ENCODE data around the gene DBF4B. TPM values are rescaled to one million over a fixed set of nuclear protein-coding genes. Genes with fewer than 3 reads are reported as not detected.
"Not testable (repeated sequence)": the region's sequence is repeated elsewhere in the genome, so short reads cannot be mapped to it uniquely, and the experiment has no call there.

The DBF4B gene
- total and polyA plus RNA-seq, 5 experiments from 2014 or later, result 0.55 to 9.2 (median 1.2) TPM

DNA sequence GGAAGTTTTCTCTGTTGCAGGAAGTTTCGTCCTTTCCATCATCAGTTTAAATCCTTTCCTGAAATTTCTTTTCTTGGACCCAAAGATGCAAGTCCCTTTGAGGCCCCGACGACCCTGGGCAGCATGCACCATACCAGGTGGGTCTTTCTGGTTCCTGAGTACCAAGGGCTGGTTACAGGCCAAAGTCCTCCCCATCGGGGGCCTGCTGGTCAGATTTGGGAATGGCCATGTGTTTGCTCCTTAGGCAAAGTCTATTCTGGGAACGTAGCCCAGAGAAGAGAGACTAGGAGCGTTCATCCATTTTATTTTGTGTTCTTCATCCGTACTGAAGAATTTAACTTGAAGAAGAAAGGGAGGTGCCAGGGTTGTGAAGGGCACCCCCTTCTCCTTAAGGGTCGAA, 32.9 kb downstream of the DBF4B start:
- ATAC-seq (no peak), DNase-seq (peak in 1 of 10 donors; percentile 23)
- POLR2A ChIA-PET, result no interaction called here
- no peak overlapping the region for H3K4me3 Mint-ChIP-seq
- no peaks in the 10 kb centered on the region for H3K4me1 Mint-ChIP-seq
- H3K36me3 Mint-ChIP-seq, result peaks cover 0 to 2% (median 0%) of the 10 kb centered on the region in 3 donors
- no peaks in the 10 kb centered on the region for H3K9me3 Mint-ChIP-seq
- H3K27me3 Mint-ChIP-seq, result no peaks in the 10 kb centered on the region
- no peak overlapping the region for H3K27ac Mint-ChIP-seq

DNA sequence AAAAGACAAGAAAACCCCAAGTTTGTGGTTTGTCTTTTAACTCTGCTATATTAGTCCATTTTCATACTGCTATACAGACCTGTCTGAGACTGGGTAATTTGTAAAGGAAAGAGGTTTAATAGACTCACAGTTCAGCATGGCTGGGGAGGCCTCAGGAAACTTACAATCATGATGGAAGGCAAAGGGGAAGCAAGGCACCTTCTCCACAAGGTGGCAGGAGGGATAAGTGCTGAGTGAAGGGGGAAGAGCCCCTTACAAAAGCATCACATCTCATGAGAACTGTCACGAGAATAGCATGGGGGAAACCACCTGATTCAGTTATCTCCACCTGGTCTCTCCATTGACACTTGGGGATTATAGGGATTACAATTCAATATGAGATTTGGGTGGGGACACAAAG, 36.8 kb downstream of the DBF4B start:
- no peak for ATAC-seq
- no peaks in the 10 kb centered on the region for H3K27me3 Mint-ChIP-seq

DNA sequence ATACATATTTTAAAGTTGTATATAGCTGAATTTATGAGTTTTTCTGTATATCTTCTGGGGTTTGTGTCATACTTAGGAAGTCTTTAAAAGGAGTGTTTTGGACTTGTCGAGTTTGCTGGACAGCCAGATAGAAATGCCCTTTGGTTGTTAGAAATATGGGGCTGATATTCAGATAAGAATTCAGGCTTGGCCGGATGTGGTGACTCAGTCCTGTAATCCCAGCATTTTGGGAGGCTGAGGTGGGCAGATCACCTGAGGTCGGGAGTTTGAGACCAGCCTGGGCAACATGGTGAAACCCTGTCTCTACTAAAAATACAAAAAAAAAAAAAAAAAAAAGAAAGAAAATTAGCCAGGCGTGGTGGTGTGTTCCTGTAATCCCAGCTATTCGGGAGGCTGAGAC, 37.3 kb downstream of the DBF4B start:
- H3K27ac Mint-ChIP-seq, H3K36me3 Mint-ChIP-seq, H3K4me1 Mint-ChIP-seq, ATAC-seq, H3K4me3 Mint-ChIP-seq, H3K9me3 Mint-ChIP-seq, H3K27me3 Mint-ChIP-seq, DNase-seq: not testable (repeated sequence)
- POLR2A ChIA-PET, result interaction anchor here (0.7 kb wide), 1 partner anchor 746 kb away, joined by 7 read pairs; no protein-coding TSS in a partner anchor

More for the DNA sequence above, 36.8 kb downstream of the DBF4B start:
- H3K9me3 Mint-ChIP-seq, result no peaks in the 10 kb centered on the region
- peaks cover 0 to 5% (median 4%) of the 10 kb centered on the region in 3 donors for H3K36me3 Mint-ChIP-seq
- H3K4me3 Mint-ChIP-seq, result no peak overlapping the region
- DNase-seq, result no peak
- POLR2A ChIA-PET, result no interaction called here
- peak overlapping the region in 1 of 10 donors; percentile 17 for H3K27ac Mint-ChIP-seq
- no peaks in the 10 kb centered on the region for H3K4me1 Mint-ChIP-seq

DNA sequence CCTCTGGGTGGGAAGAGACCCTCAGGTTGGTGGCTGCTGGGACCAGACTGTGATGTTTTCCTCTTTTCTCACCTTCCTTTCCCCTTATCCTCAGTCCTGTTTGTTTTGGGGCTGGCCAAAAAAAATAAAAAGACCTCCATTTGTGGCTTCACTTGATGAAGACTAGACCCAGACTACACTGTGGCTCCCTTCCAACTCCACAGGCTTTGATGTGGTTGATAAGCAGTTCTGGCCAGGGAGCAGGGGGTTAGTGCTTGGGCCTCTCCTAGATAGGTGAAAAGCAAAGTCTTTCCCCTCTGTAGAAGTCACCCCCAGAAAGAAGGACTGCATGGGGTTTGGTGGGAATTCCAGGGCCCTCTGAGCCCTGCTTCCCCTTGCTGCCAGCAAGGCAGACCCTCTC, 39.1 kb downstream of the DBF4B start:
- POLR2A ChIA-PET, result no interaction called here
- Mint-ChIP-seq H3K4me3 (no peak overlapping the region), H3K27ac (no peak overlapping the region), H3K36me3 (peaks cover 0 to 5% (median 4%) of the 10 kb centered on the region in 3 donors), H3K27me3 (no peaks in the 10 kb centered on the region), H3K9me3 (no peaks in the 10 kb centered on the region), H3K4me1 (no peaks in the 10 kb centered on the region)
- ATAC-seq, result no peak
- no peak for DNase-seq

DNA sequence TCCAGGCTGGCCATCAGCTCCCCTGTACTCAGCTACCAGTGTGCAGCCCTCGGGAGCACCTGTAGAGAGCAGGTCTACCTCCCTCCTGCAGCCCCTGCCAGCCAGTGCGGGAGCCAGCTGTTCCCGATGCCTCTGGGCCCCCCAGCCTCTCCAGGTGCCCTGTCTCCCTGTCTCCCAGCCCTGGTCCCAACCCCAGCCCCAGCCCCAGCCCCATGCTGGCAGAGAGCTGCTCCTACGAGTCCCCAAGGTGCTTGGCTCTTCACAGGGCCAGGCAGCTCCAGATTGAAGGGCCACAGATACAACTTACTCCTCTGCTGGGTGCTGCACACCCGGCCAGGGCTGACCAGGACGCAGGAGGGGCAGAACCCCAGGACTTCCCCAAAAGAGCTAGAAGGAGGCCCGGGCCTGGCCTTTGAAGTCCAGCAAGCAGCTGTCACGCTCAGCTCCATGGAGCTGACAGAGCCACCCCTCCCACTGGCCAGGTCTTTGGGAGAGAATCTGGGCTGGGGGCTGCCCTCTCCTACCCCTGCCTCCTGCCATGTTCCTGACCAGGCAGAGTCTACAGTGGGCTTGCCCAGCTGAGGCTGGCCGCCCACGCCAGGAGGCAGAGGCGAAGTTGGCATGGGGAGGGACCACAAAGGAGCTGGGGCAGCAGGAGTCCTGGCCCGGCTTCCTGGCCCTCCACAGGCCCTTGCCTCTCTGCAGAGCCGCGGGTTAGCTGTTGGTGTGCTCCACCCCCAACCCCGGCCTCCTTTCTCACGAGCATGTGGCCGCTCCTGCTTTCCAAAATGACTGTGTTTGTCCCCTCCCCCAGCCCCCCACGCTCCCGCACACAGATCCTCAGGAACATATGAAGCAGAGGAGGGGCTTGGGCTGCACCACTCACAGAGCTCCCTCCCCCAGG, 40.9 kb downstream of the DBF4B start:
- Mint-ChIP-seq H3K27ac (no peak overlapping the region), H3K27me3 (peaks cover 0 to 3% (median 0%) of the 10 kb centered on the region in 5 donors), H3K4me3 (no peak overlapping the region), H3K4me1 (no peaks in the 10 kb centered on the region), H3K36me3 (peaks cover 0 to 5% (median 2%) of the 10 kb centered on the region in 3 donors), H3K9me3 (no peaks in the 10 kb centered on the region)
- DNase-seq (no peak), ATAC-seq (no peak)
- POLR2A ChIA-PET, result no interaction called here

DNA sequence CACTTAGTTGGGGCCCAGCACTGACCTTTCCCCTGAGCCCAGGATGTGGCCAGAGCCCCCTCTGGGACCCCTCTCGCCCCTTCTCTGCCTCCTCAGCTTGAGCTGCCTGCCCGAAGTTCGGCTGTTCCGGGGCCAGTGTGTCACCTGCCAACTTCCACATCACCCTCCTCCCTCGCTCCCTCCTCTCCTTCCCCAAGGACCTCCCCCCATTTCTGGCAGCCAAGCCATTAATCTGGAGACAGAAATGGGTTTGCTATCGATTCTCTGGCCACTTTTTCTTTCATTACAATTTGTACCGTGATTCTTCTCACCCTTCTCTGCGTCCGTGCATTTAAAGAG, 41.5 kb downstream of the DBF4B start:
- H3K9me3 Mint-ChIP-seq, result no peaks in the 10 kb centered on the region
- peaks cover 0 to 3% (median 0%) of the 10 kb centered on the region in 5 donors for H3K27me3 Mint-ChIP-seq
- H3K4me3 Mint-ChIP-seq, result no peak overlapping the region
- POLR2A ChIA-PET, result no interaction called here
- no peak for DNase-seq
- H3K36me3 Mint-ChIP-seq, result peaks cover 0 to 5% (median 2%) of the 10 kb centered on the region in 3 donors
- no peaks in the 10 kb centered on the region for H3K4me1 Mint-ChIP-seq
- ATAC-seq, result no peak
- H3K27ac Mint-ChIP-seq, result no peak overlapping the region

DNA sequence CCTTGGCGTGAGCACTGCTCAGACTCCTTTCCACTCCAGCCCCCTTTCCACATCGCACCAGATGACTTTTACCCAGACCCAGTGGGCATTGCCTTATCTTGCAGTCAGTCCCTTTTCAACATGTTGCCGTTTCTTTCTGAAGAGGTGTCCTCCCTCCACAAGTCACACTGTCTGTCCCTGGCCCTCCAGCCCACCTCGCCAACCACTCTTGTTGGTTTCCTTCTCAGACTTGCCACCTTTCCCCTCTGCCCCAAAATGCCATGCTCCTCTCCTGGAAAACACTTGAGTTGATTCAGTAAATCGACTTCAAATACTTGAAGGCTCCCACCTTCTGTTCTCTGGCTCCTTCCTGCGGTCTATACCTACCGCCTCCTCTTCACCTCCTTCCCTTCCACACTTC, 42.9 kb downstream of the DBF4B start:
- Mint-ChIP-seq H3K27ac (no peak overlapping the region), H3K27me3 (peaks cover 0 to 3% (median 0%) of the 10 kb centered on the region in 5 donors), H3K9me3 (no peaks in the 10 kb centered on the region), H3K4me3 (no peak overlapping the region), H3K4me1 (no peaks in the 10 kb centered on the region), H3K36me3 (peaks cover 0 to 5% (median 2%) of the 10 kb centered on the region in 3 donors)
- no peak for ATAC-seq
- POLR2A ChIA-PET, result no interaction called here
- no peak for DNase-seq

DNA sequence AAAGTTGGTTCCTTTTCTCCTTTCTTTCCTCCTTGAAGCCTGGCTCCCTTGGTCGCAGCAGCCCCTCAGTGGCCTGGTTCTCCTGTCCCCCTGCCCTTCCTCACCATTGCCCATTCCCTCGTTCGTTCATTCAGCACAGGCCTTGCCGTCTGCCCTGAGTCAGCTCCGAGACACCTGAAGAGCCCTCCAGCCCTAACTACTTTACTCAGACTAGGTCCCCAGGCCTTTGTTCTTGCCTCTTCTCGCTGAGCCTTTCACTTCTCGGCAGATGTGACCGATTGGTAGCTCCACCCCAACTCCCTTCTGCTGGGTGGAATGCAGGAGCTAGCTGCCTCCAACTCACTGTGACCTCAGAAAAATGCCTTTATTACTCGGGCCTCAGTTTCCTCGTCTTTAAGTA, 43.3 kb downstream of the DBF4B start:
- Mint-ChIP-seq H3K4me1 (no peaks in the 10 kb centered on the region), H3K27me3 (peaks cover 0 to 3% (median 0%) of the 10 kb centered on the region in 5 donors), H3K36me3 (peaks cover 0 to 5% (median 2%) of the 10 kb centered on the region in 3 donors), H3K27ac (peak overlapping the region in 2 of 10 donors; percentile 23 to 59), H3K9me3 (no peaks in the 10 kb centered on the region), H3K4me3 (no peak overlapping the region)
- DNase-seq (no peak), ATAC-seq (no peak)
- POLR2A ChIA-PET, result no interaction called here

DNA sequence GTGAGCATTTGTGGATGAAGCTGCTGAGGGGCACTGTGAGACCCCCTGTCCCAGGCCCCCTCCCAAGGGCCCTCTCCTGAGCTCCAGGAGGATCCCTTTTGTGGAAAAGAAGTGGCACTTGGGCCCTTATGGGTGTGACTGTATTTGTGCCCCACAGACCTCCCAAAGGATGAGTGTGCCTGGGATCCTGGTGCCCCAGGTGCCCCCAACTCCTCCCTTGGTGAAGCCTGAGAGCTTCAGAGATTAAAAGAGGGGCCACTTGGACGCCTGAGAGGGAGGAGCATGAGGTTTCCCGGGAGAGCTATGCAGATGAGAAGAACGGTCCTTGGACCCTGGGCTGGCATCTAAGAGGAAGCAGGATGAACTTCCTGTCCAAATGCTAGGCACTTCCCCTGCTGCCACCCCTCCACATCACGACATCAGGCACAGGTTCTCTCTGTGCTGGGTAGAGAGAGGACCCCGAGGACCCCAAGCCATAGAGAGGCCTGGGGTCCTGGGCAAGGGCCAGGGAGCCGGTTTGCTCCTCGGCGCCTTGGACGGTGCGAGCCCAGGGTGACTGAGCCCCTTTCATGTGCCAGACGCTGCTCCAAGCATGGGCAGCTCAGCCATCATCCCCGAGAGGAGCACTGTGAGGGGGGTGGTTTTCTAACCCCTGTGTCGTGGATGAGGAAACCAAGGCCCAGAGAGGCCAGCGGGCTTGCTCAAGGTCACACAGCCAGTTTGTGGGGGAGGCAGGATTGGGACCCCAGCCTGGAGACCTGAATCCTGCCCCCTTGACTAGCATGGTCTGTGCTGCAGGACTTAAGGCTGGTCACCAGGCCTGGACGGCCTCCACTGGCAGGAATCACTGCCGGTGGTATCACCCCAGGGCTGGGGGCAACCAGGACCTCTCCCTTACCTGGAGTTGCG, 44.7 kb downstream of the DBF4B start:
- peaks cover 0 to 3% (median 0%) of the 10 kb centered on the region in 3 donors for H3K36me3 Mint-ChIP-seq
- H3K9me3 Mint-ChIP-seq, result no peaks in the 10 kb centered on the region
- H3K4me1 Mint-ChIP-seq, result peaks cover 0 to 2% (median 0%) of the 10 kb centered on the region in 4 donors
- ATAC-seq (no peak), DNase-seq (no peak)
- POLR2A ChIA-PET, result no interaction called here
- H3K4me3 Mint-ChIP-seq, result no peak overlapping the region
- no peak overlapping the region for H3K27ac Mint-ChIP-seq
- H3K27me3 Mint-ChIP-seq, result peaks cover 0 to 14% (median 11%) of the 10 kb centered on the region in 5 donors

DNA sequence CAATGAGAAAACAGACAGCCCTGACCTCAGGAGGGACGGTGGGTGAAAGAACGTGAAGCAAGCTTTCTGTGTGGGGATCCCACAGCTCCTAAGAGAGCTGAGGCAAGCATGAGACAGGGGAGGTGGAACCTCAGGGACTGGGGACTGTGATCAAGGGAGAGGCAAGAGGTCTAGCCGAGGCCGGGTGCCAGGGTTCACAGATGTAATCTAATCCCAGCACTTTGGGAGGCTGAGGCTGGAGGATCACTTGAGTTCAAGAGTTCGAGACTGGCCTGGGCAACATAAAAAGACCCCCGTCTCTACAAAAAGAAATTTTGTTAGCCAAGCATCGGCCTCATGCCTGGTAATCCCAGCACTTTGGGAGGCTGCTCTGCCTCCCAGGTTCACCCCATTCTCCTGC, 45.8 kb downstream of the DBF4B start:
- no peak for DNase-seq
- H3K9me3 Mint-ChIP-seq, result no peaks in the 10 kb centered on the region
- ATAC-seq, result no peak
- peak overlapping the region in 1 of 10 donors; percentile 26 for H3K4me3 Mint-ChIP-seq
- POLR2A ChIA-PET, result no interaction called here
- H3K36me3 Mint-ChIP-seq, result peaks cover 0 to 3% (median 0%) of the 10 kb centered on the region in 3 donors
- peaks cover 0 to 16% (median 12%) of the 10 kb centered on the region in 5 donors for H3K27me3 Mint-ChIP-seq
- H3K27ac Mint-ChIP-seq, result no peak overlapping the region
- H3K4me1 Mint-ChIP-seq, result peaks cover 0 to 2% (median 0%) of the 10 kb centered on the region in 4 donors

DNA sequence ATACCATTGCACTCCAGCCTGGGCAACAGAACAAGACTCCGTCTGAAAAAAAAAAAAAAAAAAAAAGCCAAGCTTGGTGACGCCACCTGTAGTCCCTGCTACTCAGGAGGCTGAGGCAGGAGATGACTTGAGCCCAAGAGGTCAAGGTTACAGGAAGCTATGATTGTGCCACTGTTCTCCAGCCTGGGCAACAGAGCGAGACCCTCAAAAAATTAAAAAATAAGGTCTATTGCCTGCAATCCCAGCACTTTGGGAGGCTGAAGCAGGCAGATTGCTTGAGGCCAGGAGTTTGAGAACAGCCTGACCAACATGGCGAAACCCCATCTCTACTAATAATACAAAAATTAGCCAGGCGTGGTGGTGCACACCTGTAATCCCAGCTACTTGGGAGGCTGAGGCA, 46.7 kb downstream of the DBF4B start:
- peaks cover 0 to 18% (median 12%) of the 10 kb centered on the region in 5 donors for H3K27me3 Mint-ChIP-seq
- H3K36me3 Mint-ChIP-seq, H3K9me3 Mint-ChIP-seq, H3K4me3 Mint-ChIP-seq, POLR2A ChIA-PET, H3K4me1 Mint-ChIP-seq, ATAC-seq, H3K27ac Mint-ChIP-seq, DNase-seq: not testable (repeated sequence)

DNA sequence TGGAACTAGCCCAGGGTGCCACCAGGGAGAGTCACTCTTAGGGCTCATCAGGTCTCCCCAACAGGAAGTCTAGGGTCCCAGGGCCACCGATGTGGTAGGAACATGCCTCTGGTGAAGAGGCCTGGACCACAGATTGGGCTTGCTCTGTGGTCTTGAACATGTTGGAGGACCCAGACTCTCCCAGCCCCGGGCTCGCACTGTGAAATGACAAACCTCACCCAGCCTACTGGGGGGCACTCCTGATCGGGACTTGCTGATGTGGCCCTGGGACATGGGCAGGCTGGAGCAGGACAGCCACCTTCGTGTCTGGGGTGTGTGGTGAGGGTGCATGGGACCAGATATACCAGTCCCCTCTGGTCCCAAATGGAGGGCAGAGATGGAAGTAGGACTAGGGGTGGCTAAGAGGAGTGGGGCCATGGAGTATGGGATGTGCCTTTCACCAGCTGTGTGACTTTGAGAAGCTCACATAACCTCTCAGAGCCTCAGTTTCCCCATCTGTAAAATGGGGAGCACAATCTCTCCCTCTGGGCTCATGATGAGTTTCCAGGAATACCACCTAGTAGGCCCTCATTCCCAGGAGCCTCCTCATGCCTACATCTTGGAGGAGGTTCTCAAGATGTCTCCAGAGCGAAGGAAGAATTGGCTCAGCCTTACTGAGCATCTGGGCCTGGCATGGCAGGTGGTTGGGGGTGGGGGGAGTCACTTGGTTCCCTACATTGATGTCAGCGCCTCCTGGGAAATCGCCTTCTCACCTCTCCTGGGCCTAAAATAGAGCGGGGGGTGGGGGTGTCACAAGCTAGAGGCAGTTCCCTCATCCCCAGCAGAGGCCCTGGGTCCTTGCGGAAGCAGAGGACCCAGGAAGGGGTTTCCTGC, 48.8 kb downstream of the DBF4B start:
- Mint-ChIP-seq H3K4me1 (peaks cover 0 to 2% (median under 1%) of the 10 kb centered on the region in 4 donors), H3K9me3 (no peaks in the 10 kb centered on the region), H3K4me3 (peak overlapping the region in 5 of 10 donors; percentile 38 to 84 (median 67)), H3K27ac (no peak overlapping the region), H3K27me3 (peaks cover 7 to 34% (median 23%) of the 10 kb centered on the region in 5 donors), H3K36me3 (no peaks in the 10 kb centered on the region)
- DNase-seq, result no peak
- no peak for ATAC-seq
- POLR2A ChIA-PET, result no interaction called here
